GM12801 (cell line): ENCODE measurements around the gene ANKS6.

Source experiments
- CTCF ChIP-seq: IDR thresholded peaks from one replicate; pipeline ENCODE4 v1.5.1; 2011; ENCODE audit warnings: control low read depth; ENCODE audit not compliant: insufficient read length; ENCODE audit errors: extremely low read depth

ANKS6 gene

GRCh38 chr9:98773721-98774120, 22.6 kb downstream of the ANKS6 start:
- no peak for TF ChIP-seq CTCF

GRCh38 chr9:98772364-98773155, 23.8 kb downstream of the ANKS6 start:
- no peak for TF ChIP-seq CTCF

- TF ChIP-seq CTCF: no peak
Measured at GRCh38 chr9:98771209-98771874, 25.0 kb downstream of the ANKS6 start.

- no peak for TF ChIP-seq CTCF
Measured at GRCh38 chr9:98770717-98771116, 25.6 kb downstream of the ANKS6 start.

- TF ChIP-seq CTCF: no peak
Measured at GRCh38 chr9:98768344-98768743, 28.0 kb downstream of the ANKS6 start.

- TF ChIP-seq CTCF: no peak
Measured at GRCh38 chr9:98767915-98768314, 28.4 kb downstream of the ANKS6 start.

GRCh38 chr9:98767196-98767595, 29.2 kb downstream of the ANKS6 start:
- no peak for TF ChIP-seq CTCF
